ENCODE data around the gene PPP4R3A.

DNA sequence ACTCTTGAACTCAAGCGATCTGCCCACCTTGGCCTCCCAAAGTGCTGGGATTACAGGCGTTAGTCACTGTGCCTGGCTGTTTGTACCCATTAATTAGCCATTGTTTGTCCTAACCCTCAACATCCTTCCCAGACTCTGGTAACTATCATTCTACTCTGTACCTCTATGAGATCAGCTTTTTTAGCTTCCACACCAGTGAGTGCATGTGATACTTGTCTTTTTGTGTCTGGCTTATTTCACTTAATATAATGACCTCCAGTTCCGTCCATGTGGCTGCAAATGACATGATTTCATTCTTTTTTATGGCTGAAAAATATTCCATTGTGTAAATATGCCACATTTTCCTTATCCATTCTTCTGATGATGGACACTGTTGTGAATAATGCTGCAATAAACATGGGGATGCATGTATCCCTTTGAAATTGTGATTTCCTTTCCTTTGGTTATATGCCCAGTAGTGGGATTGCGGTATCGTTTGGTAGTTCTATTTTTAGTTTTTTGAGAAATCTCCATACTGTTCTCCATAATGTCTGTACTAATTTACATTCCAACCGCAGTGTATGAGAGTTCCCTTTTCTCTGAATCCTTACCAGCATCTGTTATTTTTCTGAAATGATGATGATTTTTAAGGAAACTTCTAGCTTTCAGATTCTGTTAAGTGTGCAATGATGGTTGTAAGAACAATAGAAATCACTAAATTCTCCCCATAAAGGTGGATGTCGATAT is 6.7 kb upstream of the PPP4R3A start:
- TF ChIP-seq, protein P1, sequence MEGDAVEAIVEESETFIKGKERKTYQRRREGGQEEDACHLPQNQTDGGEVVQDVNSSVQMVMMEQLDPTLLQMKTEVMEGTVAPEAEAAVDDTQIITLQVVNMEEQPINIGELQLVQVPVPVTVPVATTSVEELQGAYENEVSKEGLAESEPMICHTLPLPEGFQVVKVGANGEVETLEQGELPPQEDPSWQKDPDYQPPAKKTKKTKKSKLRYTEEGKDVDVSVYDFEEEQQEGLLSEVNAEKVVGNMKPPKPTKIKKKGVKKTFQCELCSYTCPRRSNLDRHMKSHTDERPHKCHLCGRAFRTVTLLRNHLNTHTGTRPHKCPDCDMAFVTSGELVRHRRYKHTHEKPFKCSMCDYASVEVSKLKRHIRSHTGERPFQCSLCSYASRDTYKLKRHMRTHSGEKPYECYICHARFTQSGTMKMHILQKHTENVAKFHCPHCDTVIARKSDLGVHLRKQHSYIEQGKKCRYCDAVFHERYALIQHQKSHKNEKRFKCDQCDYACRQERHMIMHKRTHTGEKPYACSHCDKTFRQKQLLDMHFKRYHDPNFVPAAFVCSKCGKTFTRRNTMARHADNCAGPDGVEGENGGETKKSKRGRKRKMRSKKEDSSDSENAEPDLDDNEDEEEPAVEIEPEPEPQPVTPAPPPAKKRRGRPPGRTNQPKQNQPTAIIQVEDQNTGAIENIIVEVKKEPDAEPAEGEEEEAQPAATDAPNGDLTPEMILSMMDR (IDR thresholded peaks at IDR 0.05; ENCODE audit: insufficient read depth, low read length) = no peak
- TF ChIP-seq POLR2AphosphoS5 (IDR thresholded peaks at IDR 0.05; ENCODE audit: low read depth) = no peak
- no peak for TF ChIP-seq GABPA (IDR thresholded peaks at IDR 0.05; ENCODE audit: low read depth)
- TF ChIP-seq, protein P2, sequence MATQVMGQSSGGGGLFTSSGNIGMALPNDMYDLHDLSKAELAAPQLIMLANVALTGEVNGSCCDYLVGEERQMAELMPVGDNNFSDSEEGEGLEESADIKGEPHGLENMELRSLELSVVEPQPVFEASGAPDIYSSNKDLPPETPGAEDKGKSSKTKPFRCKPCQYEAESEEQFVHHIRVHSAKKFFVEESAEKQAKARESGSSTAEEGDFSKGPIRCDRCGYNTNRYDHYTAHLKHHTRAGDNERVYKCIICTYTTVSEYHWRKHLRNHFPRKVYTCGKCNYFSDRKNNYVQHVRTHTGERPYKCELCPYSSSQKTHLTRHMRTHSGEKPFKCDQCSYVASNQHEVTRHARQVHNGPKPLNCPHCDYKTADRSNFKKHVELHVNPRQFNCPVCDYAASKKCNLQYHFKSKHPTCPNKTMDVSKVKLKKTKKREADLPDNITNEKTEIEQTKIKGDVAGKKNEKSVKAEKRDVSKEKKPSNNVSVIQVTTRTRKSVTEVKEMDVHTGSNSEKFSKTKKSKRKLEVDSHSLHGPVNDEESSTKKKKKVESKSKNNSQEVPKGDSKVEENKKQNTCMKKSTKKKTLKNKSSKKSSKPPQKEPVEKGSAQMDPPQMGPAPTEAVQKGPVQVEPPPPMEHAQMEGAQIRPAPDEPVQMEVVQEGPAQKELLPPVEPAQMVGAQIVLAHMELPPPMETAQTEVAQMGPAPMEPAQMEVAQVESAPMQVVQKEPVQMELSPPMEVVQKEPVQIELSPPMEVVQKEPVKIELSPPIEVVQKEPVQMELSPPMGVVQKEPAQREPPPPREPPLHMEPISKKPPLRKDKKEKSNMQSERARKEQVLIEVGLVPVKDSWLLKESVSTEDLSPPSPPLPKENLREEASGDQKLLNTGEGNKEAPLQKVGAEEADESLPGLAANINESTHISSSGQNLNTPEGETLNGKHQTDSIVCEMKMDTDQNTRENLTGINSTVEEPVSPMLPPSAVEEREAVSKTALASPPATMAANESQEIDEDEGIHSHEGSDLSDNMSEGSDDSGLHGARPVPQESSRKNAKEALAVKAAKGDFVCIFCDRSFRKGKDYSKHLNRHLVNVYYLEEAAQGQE (IDR thresholded peaks at IDR 0.05; ENCODE audit: insufficient replicate concordance, low read depth) = no peak
- TF ChIP-seq SPI1 (IDR thresholded peaks at IDR 0.05; ENCODE audit: borderline replicate concordance, low read depth) = peak; percentile 62; the same call in 1 of the 2 replicates

Measured in HL-60 (cell line).